Stimulated activated naive CD8-positive, alpha-beta T cell treated with anti-CD3 and anti-CD28 coated beads, Interleukin-15, amount 100 ng/mL, for 72 hours (primary cell): ENCODE measurements around the gene ICAM1.
A peak's percentile ranks its signal among the peaks of the same experiment; 100 is the strongest.
"Not testable (repeated sequence)": the region's sequence is repeated elsewhere in the genome, so short reads cannot be mapped to it uniquely, and the experiment has no call there.

Experiments used
- ATAC-seq: fragments of 150-1000 bp; cut with Tn5 transposase; 2 replicates; pipeline ENCODE4 v1.10.0; 2021; ENCODE audit warnings: mild to moderate bottlenecking, moderate library complexity
- DNase-seq, 2 donors: peaks; one replicate each; pipeline ENCODE4 v3.0.0; 2021 to 2022
- H3K27ac Mint-ChIP-seq, 2 donors: one replicate each; pipeline ENCODE4 v1.8.0; 2022; ENCODE audit warnings: mild to moderate bottlenecking in 2 of 2, mixed read lengths in 2 of 2, moderate library complexity in 2 of 2
- H3K27me3 Mint-ChIP-seq: one replicate; pipeline ENCODE4 v1.8.0; 2022; ENCODE audit warnings: mixed read lengths
- H3K4me1 Mint-ChIP-seq: one replicate; pipeline ENCODE4 v1.8.0; 2022; ENCODE audit warnings: mild to moderate bottlenecking, mixed read lengths
- H3K4me3 Mint-ChIP-seq, 2 donors: one replicate each; pipeline ENCODE4 v1.8.0; 2022; ENCODE audit warnings: mild to moderate bottlenecking in 2 of 2, mixed read lengths in 2 of 2, moderate library complexity in 1 of 2
- H3K9me3 Mint-ChIP-seq, 2 donors: one replicate each; pipeline ENCODE4 v1.8.0; 2022; ENCODE audit warnings: mixed read lengths in 2 of 2

ICAM1 gene

GRCh38 chr19:10258080-10258710 lies 12.7 kb upstream of the ICAM1 start:
- DNase-seq = no peak
- no peak for ATAC-seq
- H3K27me3 Mint-ChIP-seq = no peaks in the 10 kb centered on the region
- peaks cover 66% of the 10 kb centered on the region for H3K4me1 Mint-ChIP-seq
- no peak overlapping the region for H3K27ac Mint-ChIP-seq
- no peaks in the 10 kb centered on the region for H3K9me3 Mint-ChIP-seq
- no peak overlapping the region for H3K4me3 Mint-ChIP-seq

GRCh38 chr19:10259162-10259905 lies 11.6 kb upstream of the ICAM1 start:
- H3K4me3 Mint-ChIP-seq = peak overlapping the region; percentile 58 to 66
- peak overlapping the region in 1 of 2 donors; percentile 82 for H3K27ac Mint-ChIP-seq
- no peaks in the 10 kb centered on the region for H3K9me3 Mint-ChIP-seq
- ATAC-seq (peak; percentile 84), DNase-seq (peak; percentile 89 to 93)
- no peaks in the 10 kb centered on the region for H3K27me3 Mint-ChIP-seq
- peaks cover 56% of the 10 kb centered on the region for H3K4me1 Mint-ChIP-seq

DNA sequence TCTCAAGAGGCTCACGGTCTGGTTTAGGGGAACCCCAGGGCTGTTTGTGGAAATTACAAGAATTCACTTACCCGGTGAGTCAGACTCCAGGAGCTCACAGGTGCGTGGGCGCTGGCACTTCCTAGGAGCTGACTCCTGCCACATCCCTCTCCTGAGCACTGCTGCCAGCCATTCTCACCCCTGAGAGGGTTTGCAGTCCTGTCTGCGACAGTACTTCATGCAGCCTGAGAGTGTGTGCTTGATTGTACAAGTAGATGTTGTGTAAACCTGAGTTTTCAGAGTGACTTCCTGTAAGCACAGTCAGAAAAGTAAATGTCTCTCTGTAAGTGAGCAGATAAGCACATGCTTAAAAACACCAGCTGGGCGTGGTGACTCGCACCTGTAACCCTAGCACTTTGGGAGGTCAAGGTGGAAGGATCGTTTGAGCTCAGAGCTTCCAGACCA lies 10.8 kb upstream of the ICAM1 start:
- ATAC-seq (peak; percentile 77), DNase-seq (peak; percentile 34 to 49)
- no peaks in the 10 kb centered on the region for H3K27me3 Mint-ChIP-seq
- H3K4me3 Mint-ChIP-seq = peak overlapping the region; percentile 58 to 66
- H3K9me3 Mint-ChIP-seq = no peaks in the 10 kb centered on the region
- H3K27ac Mint-ChIP-seq = peak overlapping the region; percentile 62 to 71
- peaks cover 48% of the 10 kb centered on the region for H3K4me1 Mint-ChIP-seq

GRCh38 chr19:10262771-10263170 lies 8.1 kb upstream of the ICAM1 start:
- no peak overlapping the region for H3K4me3 Mint-ChIP-seq
- H3K27ac Mint-ChIP-seq = peak overlapping the region in 1 of 2 donors; percentile 19
- ATAC-seq (no peak), DNase-seq (no peak)
- H3K4me1 Mint-ChIP-seq = peaks cover 39% of the 10 kb centered on the region
- no peaks in the 10 kb centered on the region for H3K9me3 Mint-ChIP-seq
- no peaks in the 10 kb centered on the region for H3K27me3 Mint-ChIP-seq

DNA sequence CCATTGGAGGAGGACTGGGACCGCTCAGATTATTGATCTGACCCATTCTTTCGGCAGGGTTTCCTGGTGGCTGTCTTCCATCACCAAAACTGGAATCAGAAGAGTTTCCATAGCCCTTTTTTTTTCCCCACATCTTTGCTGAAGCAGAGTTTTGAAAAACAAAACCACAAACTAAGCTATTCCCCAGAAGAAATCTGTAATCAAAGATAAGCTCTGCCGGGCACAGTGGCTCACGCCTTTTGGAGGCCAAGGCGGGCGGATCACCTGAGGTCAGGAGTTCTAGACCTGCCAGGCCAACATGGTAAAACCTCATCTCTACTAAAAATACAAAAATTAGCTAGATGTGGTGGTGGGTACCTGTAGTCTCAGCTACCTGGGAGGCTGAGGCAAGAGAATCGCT lies 4.2 kb upstream of the ICAM1 start:
- no peak overlapping the region for H3K27ac Mint-ChIP-seq

GRCh38 chr19:10268071-10268470 lies 2.8 kb upstream of the ICAM1 start:
- no peak for DNase-seq
- Mint-ChIP-seq H3K27ac (peak overlapping the region in 1 of 2 donors; percentile 40), H3K27me3 (no peaks in the 10 kb centered on the region), H3K9me3 (no peaks in the 10 kb centered on the region), H3K4me1 (peaks cover 41% of the 10 kb centered on the region), H3K4me3 (no peak overlapping the region)
- ATAC-seq = no peak

More for the DNA sequence above, 4.2 kb upstream of the ICAM1 start:
- no peak for DNase-seq
- Mint-ChIP-seq H3K27me3 (no peaks in the 10 kb centered on the region), H3K4me1 (peaks cover 29% of the 10 kb centered on the region), H3K9me3 (no peaks in the 10 kb centered on the region), H3K4me3 (no peak overlapping the region)
- no peak for ATAC-seq

DNA sequence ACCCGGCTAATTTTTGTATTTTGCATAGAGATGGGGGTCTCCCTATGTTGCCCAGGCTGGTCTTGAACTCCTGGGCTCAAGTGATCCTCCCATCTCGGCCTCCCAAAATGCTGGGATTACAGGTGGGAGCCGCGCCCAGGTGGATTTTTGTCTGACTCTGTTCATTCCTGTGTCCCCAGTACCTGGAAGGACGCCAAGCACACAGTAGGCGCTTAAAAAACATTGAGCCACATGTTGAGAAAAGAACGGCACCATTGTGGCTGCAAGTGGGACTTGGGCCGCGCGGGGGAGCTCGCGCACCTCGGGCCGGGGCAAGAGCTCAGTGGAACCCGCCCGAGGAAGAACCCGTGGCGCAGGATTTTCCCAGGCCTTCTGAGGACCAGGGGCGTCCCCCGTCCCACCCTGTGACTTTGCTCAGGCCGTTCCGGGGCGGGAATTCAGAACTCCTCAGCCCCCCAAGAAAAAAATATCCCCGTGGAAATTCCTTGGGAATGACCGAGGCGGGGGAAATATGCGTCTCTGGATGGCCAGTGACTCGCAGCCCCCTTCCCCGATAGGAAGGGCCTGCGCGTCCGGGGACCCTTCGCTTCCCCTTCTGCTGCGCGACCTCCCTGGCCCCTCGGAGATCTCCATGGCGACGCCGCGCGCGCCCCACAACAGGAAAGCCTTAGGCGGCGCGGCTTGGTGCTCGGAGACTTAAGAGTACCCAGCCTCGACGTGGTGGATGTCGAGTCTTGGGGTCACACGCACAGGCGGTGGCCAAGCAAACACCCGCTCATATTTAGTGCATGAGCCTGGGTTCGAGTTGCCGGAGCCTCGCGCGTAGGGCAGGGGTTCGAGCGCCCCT lies 1.4 kb upstream of the ICAM1 start:
- Mint-ChIP-seq H3K27me3 (no peaks in the 10 kb centered on the region), H3K9me3 (no peaks in the 10 kb centered on the region), H3K4me1 (peaks cover 51% of the 10 kb centered on the region), H3K4me3 (peak overlapping the region; percentile 87 to 91), H3K27ac (peak overlapping the region; percentile 95 to 98)
- DNase-seq (peak; percentile 88 to 90), ATAC-seq (peak; percentile 85)

- H3K4me3 Mint-ChIP-seq = peak overlapping the region; percentile 87 to 91
- H3K27ac Mint-ChIP-seq = peak overlapping the region; percentile 95 to 98
- ATAC-seq = peak; percentile 85
- no peaks in the 10 kb centered on the region for H3K9me3 Mint-ChIP-seq
- H3K27me3 Mint-ChIP-seq = no peaks in the 10 kb centered on the region
- DNase-seq = peak; percentile 76 to 88
- peaks cover 57% of the 10 kb centered on the region for H3K4me1 Mint-ChIP-seq
Observed at GRCh38 chr19:10270180-10270615, 722 bp upstream of the ICAM1 start.

GRCh38 chr19:10271543-10272086 lies 695 bp downstream of the ICAM1 start:
- peak overlapping the region; percentile 87 to 91 for H3K4me3 Mint-ChIP-seq
- H3K27ac Mint-ChIP-seq = peak overlapping the region; percentile 95 to 98
- DNase-seq = peak; percentile 30 to 54
- no peaks in the 10 kb centered on the region for H3K27me3 Mint-ChIP-seq
- peaks cover 61% of the 10 kb centered on the region for H3K4me1 Mint-ChIP-seq
- no peaks in the 10 kb centered on the region for H3K9me3 Mint-ChIP-seq
- ATAC-seq = no peak

GRCh38 chr19:10274589-10274988 lies 3.7 kb downstream of the ICAM1 start:
- ATAC-seq (no peak), DNase-seq (no peak)
- Mint-ChIP-seq H3K4me3 (no peak overlapping the region), H3K9me3 (no peaks in the 10 kb centered on the region), H3K4me1 (peaks cover 82% of the 10 kb centered on the region), H3K27ac (no peak overlapping the region), H3K27me3 (no peaks in the 10 kb centered on the region)

DNA sequence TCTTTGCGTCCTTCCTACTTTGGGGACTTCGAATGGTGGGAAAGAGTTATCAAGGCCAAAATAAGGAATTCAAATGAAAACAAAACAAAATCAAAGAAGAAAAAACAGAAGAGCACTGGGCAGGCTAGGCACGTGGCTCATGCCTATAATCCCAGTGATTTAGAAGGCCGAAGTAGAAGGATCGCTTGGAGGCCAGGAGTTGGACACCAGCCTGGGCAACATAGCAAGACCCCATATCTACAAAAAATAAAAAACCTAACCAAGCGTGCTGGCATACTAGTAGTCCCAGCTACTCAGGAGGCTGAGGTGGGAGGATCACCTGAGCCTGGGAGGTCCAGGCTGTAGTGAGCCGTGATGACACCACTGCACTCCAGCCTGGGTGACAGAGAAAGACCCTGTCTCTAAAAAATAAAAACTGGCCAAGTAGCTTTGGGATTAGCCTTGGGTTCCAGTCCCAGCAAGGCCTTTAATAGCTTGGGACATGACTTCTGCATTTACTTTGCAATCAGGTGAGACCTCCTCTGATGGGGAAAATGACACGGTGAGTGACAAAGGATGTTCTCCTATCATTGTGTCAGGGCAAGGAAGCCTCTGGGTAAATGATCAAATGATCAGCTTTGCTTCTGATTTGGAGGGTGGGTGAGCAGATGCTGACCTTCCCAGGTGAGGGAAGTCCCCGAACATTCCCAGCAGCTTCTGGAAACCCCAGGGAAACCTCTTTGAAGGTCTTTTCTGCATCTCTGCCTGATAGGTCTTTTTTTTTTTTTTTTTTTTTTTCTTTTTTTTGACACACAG lies 7.1 kb downstream of the ICAM1 start:
- ATAC-seq (no peak), DNase-seq (no peak)
- H3K27me3 Mint-ChIP-seq = no peaks in the 10 kb centered on the region
- peak overlapping the region in 1 of 2 donors; percentile 27 for H3K27ac Mint-ChIP-seq
- no peak overlapping the region for H3K4me3 Mint-ChIP-seq
- H3K9me3 Mint-ChIP-seq = no peaks in the 10 kb centered on the region
- peaks cover 54% of the 10 kb centered on the region for H3K4me1 Mint-ChIP-seq

DNA sequence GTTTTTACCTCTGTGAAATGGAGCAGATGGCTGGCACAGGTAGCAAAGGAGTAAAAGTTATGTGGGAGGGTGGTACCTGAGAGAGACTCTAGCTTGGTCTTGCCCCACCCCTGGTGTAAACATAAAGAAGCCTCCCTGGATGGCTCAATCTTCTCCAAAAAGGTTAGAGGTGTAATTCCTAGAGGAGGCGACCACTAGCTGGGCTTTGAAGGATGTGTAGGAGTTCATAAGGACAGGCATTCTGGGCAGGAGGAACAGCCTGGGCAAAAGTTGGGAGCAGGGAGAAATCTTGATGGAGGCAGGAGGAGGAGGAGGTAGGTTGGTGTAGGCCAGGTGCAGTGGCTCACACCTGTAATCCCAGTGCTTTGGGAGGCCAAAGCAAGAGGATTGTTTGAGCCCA lies 8.0 kb downstream of the ICAM1 start:
- no peaks in the 10 kb centered on the region for H3K9me3 Mint-ChIP-seq
- DNase-seq (no peak), ATAC-seq (no peak)
- no peak overlapping the region for H3K4me3 Mint-ChIP-seq
- H3K27me3 Mint-ChIP-seq = no peaks in the 10 kb centered on the region
- no peak overlapping the region for H3K27ac Mint-ChIP-seq
- peaks cover 50% of the 10 kb centered on the region for H3K4me1 Mint-ChIP-seq

GRCh38 chr19:10279737-10280442 lies 9.0 kb downstream of the ICAM1 start:
- Mint-ChIP-seq H3K27me3 (no peaks in the 10 kb centered on the region), H3K4me1 (peaks cover 41% of the 10 kb centered on the region), H3K9me3 (no peaks in the 10 kb centered on the region), H3K27ac (no peak overlapping the region), H3K4me3 (no peak overlapping the region)
- DNase-seq = no peak
- no peak for ATAC-seq

- H3K27ac Mint-ChIP-seq, H3K4me3 Mint-ChIP-seq, ATAC-seq: not testable (repeated sequence)
Observed at GRCh38 chr19:10282043-10282442, 11.1 kb downstream of the ICAM1 start.

More at GRCh38 chr19:10282043-10282442, 11.1 kb downstream of the ICAM1 start:
- H3K9me3 Mint-ChIP-seq, DNase-seq, H3K27me3 Mint-ChIP-seq: not testable (repeated sequence)
- peaks cover 50% of the 10 kb centered on the region for H3K4me1 Mint-ChIP-seq
